ENCODE results near the gene NELFCD. TPM values are rescaled to one million over a fixed set of nuclear protein-coding genes. Genes with fewer than 3 reads are reported as not detected.
A peak's percentile ranks its signal among the peaks of the same experiment; 100 is the strongest.

The NELFCD gene
- total and polyA plus RNA-seq, 9 of the 15 experiments (the other 6 are each of a cell fraction or from before 2014, with no cell fraction given): 11.7 to 163 (median 96.5) TPM

DNA sequence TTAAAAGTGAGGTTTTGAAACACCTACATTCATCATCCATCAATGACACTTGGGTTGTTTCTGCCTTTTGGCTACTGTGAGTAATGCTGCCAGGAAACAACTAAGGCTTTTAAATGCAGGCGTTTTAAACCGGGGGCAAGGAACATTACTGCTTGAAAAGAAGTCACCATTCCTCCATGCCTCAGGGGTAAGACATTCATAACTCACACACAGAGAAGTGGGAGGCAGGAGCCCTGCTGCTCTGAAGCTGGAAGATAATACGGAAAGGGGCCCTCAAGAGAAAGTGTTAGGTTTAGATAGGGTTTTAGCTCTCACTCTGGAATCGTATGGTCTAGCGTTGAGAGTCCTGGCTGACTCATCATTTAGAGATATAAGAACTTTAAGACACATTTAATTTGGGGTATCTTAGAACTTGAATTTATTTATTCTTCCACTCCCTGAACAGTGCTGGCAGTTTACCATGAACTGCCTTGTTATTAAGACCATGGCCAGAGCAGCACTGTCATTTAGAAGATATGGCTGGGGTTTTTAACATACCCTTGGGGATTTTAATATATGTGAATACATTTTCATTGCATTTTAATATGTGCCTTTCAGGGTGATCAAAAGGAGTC, 40.0 kb downstream of the NELFCD start (continued):
- TF ChIP-seq HNRNPUL1 (IDR thresholded peaks at IDR 0.05; ENCODE audit: low read length): no peak
- no peak for TF ChIP-seq NFXL1 (CRISPR knock-in tag; IDR thresholded peaks at IDR 0.05)
- no peak for TF ChIP-seq ILK (tag; IDR thresholded peaks at IDR 0.05; ENCODE audit: borderline replicate concordance, low read depth)
- TF ChIP-seq ZSCAN32 (CRISPR knock-in tag; IDR thresholded peaks at IDR 0.05): no peak
- TF ChIP-seq MBD2 (IDR thresholded peaks at IDR 0.05; ENCODE audit: borderline replicate concordance, low read depth): peak; percentile 81
- peak; percentile 64; the same call in 1 of the 2 replicates for TF ChIP-seq ZNF444 (CRISPR knock-in tag; IDR thresholded peaks at IDR 0.05)
- TF ChIP-seq SP1 (CRISPR knock-in tag; IDR thresholded peaks at IDR 0.05): peak; percentile 38; the same call in 1 of the 2 replicates
- TF ChIP-seq, protein P1, sequence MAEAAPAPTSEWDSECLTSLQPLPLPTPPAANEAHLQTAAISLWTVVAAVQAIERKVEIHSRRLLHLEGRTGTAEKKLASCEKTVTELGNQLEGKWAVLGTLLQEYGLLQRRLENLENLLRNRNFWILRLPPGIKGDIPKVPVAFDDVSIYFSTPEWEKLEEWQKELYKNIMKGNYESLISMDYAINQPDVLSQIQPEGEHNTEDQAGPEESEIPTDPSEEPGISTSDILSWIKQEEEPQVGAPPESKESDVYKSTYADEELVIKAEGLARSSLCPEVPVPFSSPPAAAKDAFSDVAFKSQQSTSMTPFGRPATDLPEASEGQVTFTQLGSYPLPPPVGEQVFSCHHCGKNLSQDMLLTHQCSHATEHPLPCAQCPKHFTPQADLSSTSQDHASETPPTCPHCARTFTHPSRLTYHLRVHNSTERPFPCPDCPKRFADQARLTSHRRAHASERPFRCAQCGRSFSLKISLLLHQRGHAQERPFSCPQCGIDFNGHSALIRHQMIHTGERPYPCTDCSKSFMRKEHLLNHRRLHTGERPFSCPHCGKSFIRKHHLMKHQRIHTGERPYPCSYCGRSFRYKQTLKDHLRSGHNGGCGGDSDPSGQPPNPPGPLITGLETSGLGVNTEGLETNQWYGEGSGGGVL (CRISPR knock-in tag; IDR thresholded peaks at IDR 0.05): no peak
- TF ChIP-seq, protein P2, sequence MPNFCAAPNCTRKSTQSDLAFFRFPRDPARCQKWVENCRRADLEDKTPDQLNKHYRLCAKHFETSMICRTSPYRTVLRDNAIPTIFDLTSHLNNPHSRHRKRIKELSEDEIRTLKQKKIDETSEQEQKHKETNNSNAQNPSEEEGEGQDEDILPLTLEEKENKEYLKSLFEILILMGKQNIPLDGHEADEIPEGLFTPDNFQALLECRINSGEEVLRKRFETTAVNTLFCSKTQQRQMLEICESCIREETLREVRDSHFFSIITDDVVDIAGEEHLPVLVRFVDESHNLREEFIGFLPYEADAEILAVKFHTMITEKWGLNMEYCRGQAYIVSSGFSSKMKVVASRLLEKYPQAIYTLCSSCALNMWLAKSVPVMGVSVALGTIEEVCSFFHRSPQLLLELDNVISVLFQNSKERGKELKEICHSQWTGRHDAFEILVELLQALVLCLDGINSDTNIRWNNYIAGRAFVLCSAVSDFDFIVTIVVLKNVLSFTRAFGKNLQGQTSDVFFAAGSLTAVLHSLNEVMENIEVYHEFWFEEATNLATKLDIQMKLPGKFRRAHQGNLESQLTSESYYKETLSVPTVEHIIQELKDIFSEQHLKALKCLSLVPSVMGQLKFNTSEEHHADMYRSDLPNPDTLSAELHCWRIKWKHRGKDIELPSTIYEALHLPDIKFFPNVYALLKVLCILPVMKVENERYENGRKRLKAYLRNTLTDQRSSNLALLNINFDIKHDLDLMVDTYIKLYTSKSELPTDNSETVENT (CRISPR knock-in tag; IDR thresholded peaks at IDR 0.05): no peak
- TF ChIP-seq, protein P3, sequence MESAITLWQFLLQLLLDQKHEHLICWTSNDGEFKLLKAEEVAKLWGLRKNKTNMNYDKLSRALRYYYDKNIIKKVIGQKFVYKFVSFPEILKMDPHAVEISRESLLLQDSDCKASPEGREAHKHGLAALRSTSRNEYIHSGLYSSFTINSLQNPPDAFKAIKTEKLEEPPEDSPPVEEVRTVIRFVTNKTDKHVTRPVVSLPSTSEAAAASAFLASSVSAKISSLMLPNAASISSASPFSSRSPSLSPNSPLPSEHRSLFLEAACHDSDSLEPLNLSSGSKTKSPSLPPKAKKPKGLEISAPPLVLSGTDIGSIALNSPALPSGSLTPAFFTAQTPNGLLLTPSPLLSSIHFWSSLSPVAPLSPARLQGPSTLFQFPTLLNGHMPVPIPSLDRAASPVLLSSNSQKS (CRISPR knock-in tag; IDR thresholded peaks at IDR 0.05): no peak
- TF ChIP-seq, protein P4, sequence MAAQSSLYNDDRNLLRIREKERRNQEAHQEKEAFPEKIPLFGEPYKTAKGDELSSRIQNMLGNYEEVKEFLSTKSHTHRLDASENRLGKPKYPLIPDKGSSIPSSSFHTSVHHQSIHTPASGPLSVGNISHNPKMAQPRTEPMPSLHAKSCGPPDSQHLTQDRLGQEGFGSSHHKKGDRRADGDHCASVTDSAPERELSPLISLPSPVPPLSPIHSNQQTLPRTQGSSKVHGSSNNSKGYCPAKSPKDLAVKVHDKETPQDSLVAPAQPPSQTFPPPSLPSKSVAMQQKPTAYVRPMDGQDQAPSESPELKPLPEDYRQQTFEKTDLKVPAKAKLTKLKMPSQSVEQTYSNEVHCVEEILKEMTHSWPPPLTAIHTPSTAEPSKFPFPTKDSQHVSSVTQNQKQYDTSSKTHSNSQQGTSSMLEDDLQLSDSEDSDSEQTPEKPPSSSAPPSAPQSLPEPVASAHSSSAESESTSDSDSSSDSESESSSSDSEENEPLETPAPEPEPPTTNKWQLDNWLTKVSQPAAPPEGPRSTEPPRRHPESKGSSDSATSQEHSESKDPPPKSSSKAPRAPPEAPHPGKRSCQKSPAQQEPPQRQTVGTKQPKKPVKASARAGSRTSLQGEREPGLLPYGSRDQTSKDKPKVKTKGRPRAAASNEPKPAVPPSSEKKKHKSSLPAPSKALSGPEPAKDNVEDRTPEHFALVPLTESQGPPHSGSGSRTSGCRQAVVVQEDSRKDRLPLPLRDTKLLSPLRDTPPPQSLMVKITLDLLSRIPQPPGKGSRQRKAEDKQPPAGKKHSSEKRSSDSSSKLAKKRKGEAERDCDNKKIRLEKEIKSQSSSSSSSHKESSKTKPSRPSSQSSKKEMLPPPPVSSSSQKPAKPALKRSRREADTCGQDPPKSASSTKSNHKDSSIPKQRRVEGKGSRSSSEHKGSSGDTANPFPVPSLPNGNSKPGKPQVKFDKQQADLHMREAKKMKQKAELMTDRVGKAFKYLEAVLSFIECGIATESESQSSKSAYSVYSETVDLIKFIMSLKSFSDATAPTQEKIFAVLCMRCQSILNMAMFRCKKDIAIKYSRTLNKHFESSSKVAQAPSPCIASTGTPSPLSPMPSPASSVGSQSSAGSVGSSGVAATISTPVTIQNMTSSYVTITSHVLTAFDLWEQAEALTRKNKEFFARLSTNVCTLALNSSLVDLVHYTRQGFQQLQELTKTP (IDR thresholded peaks at IDR 0.05; ENCODE audit: low read depth in 1 of 2, partially characterized antibody in 2 of 2): peak in 1 of 2 experiments; percentile 72
- TF ChIP-seq TAF1 (IDR thresholded peaks at IDR 0.05; ENCODE audit: control insufficient read depth, extremely low read depth, insufficient read depth, low read length, severe bottlenecking): peak; percentile 64
- no peak for TF ChIP-seq DDX20 (tag; IDR thresholded peaks at IDR 0.05; ENCODE audit: low read depth)
- peak; percentile 87 for TF ChIP-seq CXXC5 (CRISPR knock-in tag; IDR thresholded peaks at IDR 0.05)
